Activated T-cell treated with anti-CD3 and anti-CD28 coated beads, Interleukin-2, amount 50 U/mL, for 72 hours (primary cell): ENCODE measurements around the gene MBP. TPM values are rescaled to one million over a fixed set of nuclear protein-coding genes. Genes with fewer than 3 reads are reported as not detected.
"Not testable (repeated sequence)": the region's sequence is repeated elsewhere in the genome, so short reads cannot be mapped to it uniquely, and the experiment has no call there.

Experiments
- ATAC-seq, 2 donors: fragments of 150-1000 bp; cut with Tn5 transposase; replicated peaks in 1 of 2; 2 replicates each; pipeline ENCODE4 v1.10.0; 2021; ENCODE audit warnings: moderate library complexity in 2 of 2, mild to moderate bottlenecking in 1 of 2
- DNase-seq, 2 donors: peaks; one replicate each; pipeline ENCODE4 v3.0.0; 2021 to 2022; ENCODE audit warnings: mixed read lengths in 1 of 2
- H3K27ac Mint-ChIP-seq: one replicate; pipeline ENCODE4 v1.8.0; 2022; ENCODE audit warnings: mild to moderate bottlenecking, moderate library complexity, mixed read lengths
- H3K27me3 Mint-ChIP-seq: one replicate; pipeline ENCODE4 v1.8.0; 2022; ENCODE audit warnings: low read depth, mixed read lengths
- H3K36me3 Mint-ChIP-seq, 2 donors: one replicate each; pipeline ENCODE4 v1.8.0; 2022; ENCODE audit warnings: mixed read lengths in 2 of 2, mild to moderate bottlenecking in 1 of 2; ENCODE audit not compliant: insufficient read depth in 2 of 2
- H3K4me1 Mint-ChIP-seq: one replicate; pipeline ENCODE4 v1.8.0; 2022; ENCODE audit warnings: low read depth, mixed read lengths
- H3K4me3 Mint-ChIP-seq, 2 donors: one replicate each; pipeline ENCODE4 v1.8.0; 2022; ENCODE audit warnings: mild to moderate bottlenecking in 2 of 2, mixed read lengths in 2 of 2, moderate library complexity in 2 of 2
- H3K9me3 Mint-ChIP-seq, 2 donors: one replicate each; pipeline ENCODE4 v1.8.0; 2022; ENCODE audit warnings: mixed read lengths in 2 of 2
- total RNA-seq, 2 donors: library from RNA; stranded (reverse); gene quantifications; one replicate each; pipeline ENCODE4 v1.2.3, GENCODE V29; 2022

The MBP gene
- total RNA-seq, 2 donors from 2014 or later: 101 to 107 TPM

GRCh38 chr18:76953583-76954233 is 178.9 kb downstream of the MBP start:
- Mint-ChIP-seq H3K4me1 (peaks cover 10% of the 10 kb centered on the region), H3K27me3 (no peaks in the 10 kb centered on the region), H3K27ac (no peak overlapping the region), H3K4me3 (no peak overlapping the region), H3K9me3 (no peaks in the 10 kb centered on the region), H3K36me3 (peaks cover 6 to 8% of the 10 kb centered on the region in 2 donors)
- DNase-seq (no peak), ATAC-seq (no peak)

- Mint-ChIP-seq H3K36me3 (peaks cover 8% of the 10 kb centered on the region in 2 donors), H3K4me3 (no peak overlapping the region), H3K9me3 (no peaks in the 10 kb centered on the region), H3K4me1 (peaks cover 15% of the 10 kb centered on the region), H3K27me3 (no peaks in the 10 kb centered on the region), H3K27ac (no peak overlapping the region)
- DNase-seq (no peak), ATAC-seq (no peak)
Observed at GRCh38 chr18:76953156-76953555, 179.4 kb downstream of the MBP start.

GRCh38 chr18:76952747-76953146 is 179.8 kb downstream of the MBP start:
- Mint-ChIP-seq H3K9me3 (no peaks in the 10 kb centered on the region), H3K36me3 (peaks cover 8 to 11% of the 10 kb centered on the region in 2 donors), H3K4me1 (peaks cover 19% of the 10 kb centered on the region), H3K27me3 (no peaks in the 10 kb centered on the region), H3K27ac (no peak overlapping the region), H3K4me3 (no peak overlapping the region)
- ATAC-seq: no peak
- no peak for DNase-seq

GRCh38 chr18:76951456-76952247 is 180.9 kb downstream of the MBP start:
- H3K27me3 Mint-ChIP-seq: no peaks in the 10 kb centered on the region
- peak; percentile 32 to 69 for ATAC-seq

GRCh38 chr18:76948345-76948744 is 184.2 kb downstream of the MBP start:
- ATAC-seq: peak in 1 of 2 donors; percentile 25
- peak overlapping the region; percentile 25 for H3K27ac Mint-ChIP-seq
- no peak for DNase-seq
- no peak overlapping the region for H3K4me3 Mint-ChIP-seq
- H3K4me1 Mint-ChIP-seq: peaks cover 27% of the 10 kb centered on the region
- H3K27me3 Mint-ChIP-seq: no peaks in the 10 kb centered on the region
- H3K36me3 Mint-ChIP-seq: peaks cover 7 to 12% of the 10 kb centered on the region in 2 donors
- no peaks in the 10 kb centered on the region for H3K9me3 Mint-ChIP-seq

More at GRCh38 chr18:76951456-76952247, 180.9 kb downstream of the MBP start:
- Mint-ChIP-seq H3K9me3 (no peaks in the 10 kb centered on the region), H3K4me1 (peaks cover 27% of the 10 kb centered on the region), H3K36me3 (peaks cover 5 to 11% of the 10 kb centered on the region in 2 donors), H3K27ac (no peak overlapping the region), H3K4me3 (no peak overlapping the region)
- no peak for DNase-seq

DNA sequence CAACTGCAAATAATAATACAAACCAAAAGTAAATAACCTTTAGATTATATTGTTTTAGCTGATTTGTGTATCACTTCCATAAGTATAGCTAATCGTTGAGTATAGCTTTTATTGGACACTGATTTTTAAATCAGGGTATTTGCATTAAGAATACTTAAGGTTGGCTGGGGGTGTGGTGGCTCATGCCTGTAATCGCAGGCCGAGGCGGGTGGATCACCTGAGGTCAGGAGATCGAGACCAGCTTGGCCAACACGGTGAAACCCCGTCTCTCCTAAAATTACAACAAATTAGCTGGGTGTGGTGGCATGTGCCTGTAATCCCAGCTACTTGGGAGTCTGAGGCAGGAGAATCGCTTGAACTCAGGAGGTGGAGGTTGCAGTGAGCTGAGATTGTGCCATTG is 188.2 kb downstream of the MBP start:
- not testable (repeated sequence) for H3K27me3 Mint-ChIP-seq, H3K27ac Mint-ChIP-seq, H3K4me3 Mint-ChIP-seq, H3K9me3 Mint-ChIP-seq, DNase-seq, ATAC-seq
- Mint-ChIP-seq H3K36me3 (peaks cover 2 to 12% of the 10 kb centered on the region in 2 donors), H3K4me1 (peaks cover 17% of the 10 kb centered on the region)

DNA sequence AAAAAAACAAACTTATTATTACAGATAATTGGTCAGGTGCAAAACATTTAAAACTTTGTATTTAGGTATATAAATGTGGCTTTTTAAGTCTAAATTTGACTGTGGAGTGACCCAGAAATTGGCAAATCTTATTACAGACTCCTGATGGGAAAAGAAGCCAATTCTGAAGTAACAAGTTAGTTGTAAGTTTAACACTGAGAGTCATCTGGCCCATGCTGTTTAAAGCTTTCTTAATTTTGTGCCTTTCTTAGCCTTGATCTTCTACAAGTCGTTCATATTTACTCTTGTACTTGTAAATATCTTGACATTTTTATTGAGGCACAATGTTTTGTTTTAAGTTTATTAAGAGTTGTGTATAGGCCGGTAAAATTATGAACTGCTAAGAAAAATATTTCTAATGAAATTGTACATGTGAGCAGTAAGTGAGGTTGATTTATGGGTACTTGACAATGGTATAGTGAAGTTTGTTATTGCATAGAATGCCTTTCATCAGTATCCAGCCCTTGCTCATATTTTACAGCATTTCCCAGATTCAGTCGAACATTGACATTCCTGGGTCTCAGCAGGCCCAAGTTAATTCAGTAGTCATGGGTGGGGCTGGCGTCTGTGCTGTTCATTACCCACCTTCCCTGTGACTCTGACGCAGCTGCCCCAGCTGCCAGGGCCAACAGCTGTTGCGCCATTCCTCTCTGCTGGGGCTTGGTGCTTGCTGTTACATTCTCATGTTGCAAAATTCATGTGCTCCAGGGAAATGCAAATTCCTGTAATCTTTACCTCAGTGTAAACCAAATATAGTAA is 188.8 kb downstream of the MBP start:
- Mint-ChIP-seq H3K27me3 (no peaks in the 10 kb centered on the region), H3K4me3 (no peak overlapping the region), H3K9me3 (no peaks in the 10 kb centered on the region), H3K27ac (no peak overlapping the region), H3K4me1 (peaks cover 17% of the 10 kb centered on the region), H3K36me3 (peaks cover 2 to 12% of the 10 kb centered on the region in 2 donors)
- DNase-seq: no peak
- no peak for ATAC-seq

DNA sequence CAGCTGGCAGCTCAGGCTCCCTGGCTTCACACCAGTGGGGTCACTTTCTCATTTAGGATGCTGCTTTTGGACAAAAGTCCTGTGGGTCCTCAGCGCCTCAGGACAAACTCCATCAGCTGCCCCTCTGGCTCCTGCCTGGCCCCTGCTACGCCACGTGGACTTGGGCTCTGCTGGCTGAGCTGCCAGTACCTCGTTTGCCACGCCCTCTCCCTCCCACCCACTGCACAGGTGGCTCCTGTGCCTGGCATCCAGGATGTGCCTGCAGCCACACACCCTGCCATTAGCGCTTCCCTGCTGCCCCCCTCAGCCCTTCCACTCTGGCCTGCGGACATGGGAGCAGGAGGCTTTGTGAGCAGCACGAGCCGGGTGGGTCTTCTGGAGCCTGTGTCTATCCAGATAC is 191.3 kb downstream of the MBP start:
- no peak overlapping the region for H3K4me3 Mint-ChIP-seq
- peaks cover 2 to 10% of the 10 kb centered on the region in 2 donors for H3K36me3 Mint-ChIP-seq

GRCh38 chr18:76938619-76939018 is 194.0 kb downstream of the MBP start:
- no peak overlapping the region for H3K4me3 Mint-ChIP-seq
- no peaks in the 10 kb centered on the region for H3K27me3 Mint-ChIP-seq
- H3K27ac Mint-ChIP-seq: no peak overlapping the region
- ATAC-seq: no peak
- H3K4me1 Mint-ChIP-seq: no peaks in the 10 kb centered on the region
- no peak for DNase-seq
- H3K36me3 Mint-ChIP-seq: peaks cover 0 to 10% of the 10 kb centered on the region in 2 donors
- no peaks in the 10 kb centered on the region for H3K9me3 Mint-ChIP-seq

More for the DNA sequence above, 191.3 kb downstream of the MBP start:
- ATAC-seq: no peak
- Mint-ChIP-seq H3K27me3 (no peaks in the 10 kb centered on the region), H3K9me3 (no peaks in the 10 kb centered on the region), H3K4me1 (no peaks in the 10 kb centered on the region), H3K27ac (no peak overlapping the region)
- no peak for DNase-seq

- Mint-ChIP-seq H3K27me3 (no peaks in the 10 kb centered on the region), H3K4me1 (no peaks in the 10 kb centered on the region), H3K4me3 (no peak overlapping the region), H3K36me3 (peaks cover 0 to 10% of the 10 kb centered on the region in 2 donors), H3K9me3 (no peaks in the 10 kb centered on the region), H3K27ac (no peak overlapping the region)
- ATAC-seq: no peak
- no peak for DNase-seq
Observed at GRCh38 chr18:76937597-76937996, 195.0 kb downstream of the MBP start.

DNA sequence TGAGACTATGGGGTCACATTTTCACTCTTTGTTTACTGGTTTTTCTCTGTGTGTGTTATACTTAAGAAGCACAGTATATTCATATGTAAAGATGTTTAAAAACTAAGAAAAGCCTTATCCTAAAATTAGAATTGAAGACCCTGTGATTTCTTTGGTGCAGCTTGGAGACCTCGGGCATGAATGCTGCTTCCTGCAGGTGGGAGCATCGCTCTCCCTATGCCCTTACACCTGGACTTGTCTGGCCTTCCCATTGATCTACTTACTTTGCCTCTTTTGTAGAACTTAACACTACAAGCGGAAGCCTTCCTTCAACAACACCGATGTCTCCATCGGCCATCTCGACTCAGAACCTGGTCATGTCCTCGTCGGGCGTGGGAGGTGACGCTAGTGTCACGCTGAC is 195.7 kb downstream of the MBP start:
- no peak for ATAC-seq
- Mint-ChIP-seq H3K4me1 (no peaks in the 10 kb centered on the region), H3K27me3 (no peaks in the 10 kb centered on the region), H3K9me3 (no peaks in the 10 kb centered on the region), H3K4me3 (no peak overlapping the region), H3K27ac (no peak overlapping the region), H3K36me3 (peaks cover 0 to 10% of the 10 kb centered on the region in 2 donors)
- DNase-seq: no peak

DNA sequence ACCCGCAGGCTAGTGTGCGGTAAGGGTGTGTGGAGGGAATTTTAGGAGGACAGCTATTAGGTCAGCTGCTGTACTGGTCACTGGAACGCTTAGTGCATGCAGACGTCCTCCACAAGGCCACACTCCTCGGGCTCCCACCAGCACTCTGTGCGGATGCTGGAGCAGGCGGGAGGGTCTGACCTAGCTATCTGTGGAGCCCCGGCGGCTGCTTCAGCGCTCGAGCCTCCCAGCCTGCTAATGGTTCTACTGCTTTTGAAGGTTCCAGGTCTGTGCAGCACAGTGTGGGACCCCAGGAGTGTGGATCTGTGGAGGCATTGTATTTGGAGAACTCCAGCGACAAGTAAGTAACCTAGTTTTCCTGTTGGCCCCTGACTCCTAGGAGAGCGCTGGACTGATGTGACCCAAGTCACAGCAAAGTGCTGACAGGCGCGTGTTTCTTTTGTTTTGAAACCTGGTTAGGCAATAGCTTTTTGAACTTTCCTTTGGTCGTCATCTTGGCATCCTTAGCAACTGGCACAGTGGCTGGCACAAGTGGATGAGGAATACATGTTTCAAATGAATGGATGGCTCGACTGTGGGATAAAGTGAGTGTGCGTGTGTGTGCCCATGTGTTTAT is 196.8 kb downstream of the MBP start:
- no peak for DNase-seq
- Mint-ChIP-seq H3K36me3 (peaks cover 0 to 10% of the 10 kb centered on the region in 2 donors), H3K27me3 (no peaks in the 10 kb centered on the region), H3K4me3 (no peak overlapping the region), H3K27ac (no peak overlapping the region), H3K9me3 (no peaks in the 10 kb centered on the region), H3K4me1 (no peaks in the 10 kb centered on the region)
- no peak for ATAC-seq
